ENCODE measurements around the gene UNCX. TPM values are rescaled to one million over a fixed set of nuclear protein-coding genes. Genes with fewer than 3 reads are reported as not detected.

UNCX gene
- total RNA-seq, 2 experiments from 2014 or later: not detected

- ATAC-seq (no peak), DNase-seq (no peak)
- ChIA-PET CTCF (interaction anchor here (0.5 kb wide), 1 partner anchor 301 kb away, joined by 5 read pairs; no protein-coding TSS in a partner anchor), POLR2A (no interaction called here)
- Mint-ChIP-seq H3K4me1 (peaks cover 20% of the 10 kb centered on the region), H3K9me3 (ENCODE audit: low read depth) (no peaks in the 10 kb centered on the region), H3K4me3 (no peak overlapping the region), H3K27ac (no peak overlapping the region), H3K27me3 (peaks cover 55% of the 10 kb centered on the region), H3K36me3 (ENCODE audit: low read depth) (no peaks in the 10 kb centered on the region)
- intact Hi-C loops (cut with DNase I, micrococcal nuclease): loop anchor here in 1 of 2 experiments (5.0 kb wide), 1 partner anchor 432 kb away; no protein-coding TSS in a partner anchor
Measured at GRCh38 chr7:1234881-1235500, 2.3 kb downstream of the UNCX start.

GRCh38 chr7:1235501-1236131 is 2.9 kb downstream of the UNCX start:
- POLR2A ChIA-PET: no interaction called here
- no peak overlapping the region for H3K27ac Mint-ChIP-seq
- peak; percentile 39 for DNase-seq
- no peaks in the 10 kb centered on the region for H3K36me3 Mint-ChIP-seq (ENCODE audit: low read depth)
- CTCF ChIA-PET: no interaction called here
- intact Hi-C loops (cut with DNase I, micrococcal nuclease): no loop called here
- no peak overlapping the region for H3K4me3 Mint-ChIP-seq
- H3K9me3 Mint-ChIP-seq (ENCODE audit: low read depth): no peaks in the 10 kb centered on the region
- peaks cover 59% of the 10 kb centered on the region for H3K27me3 Mint-ChIP-seq
- H3K4me1 Mint-ChIP-seq: peaks cover 20% of the 10 kb centered on the region
- ATAC-seq: peak; percentile 55

GRCh38 chr7:1236132-1236661 is 3.5 kb downstream of the UNCX start:
- DNase-seq: no peak
- no peak overlapping the region for H3K4me3 Mint-ChIP-seq
- ATAC-seq: no peak
- no peaks in the 10 kb centered on the region for H3K9me3 Mint-ChIP-seq (ENCODE audit: low read depth)
- POLR2A ChIA-PET: no interaction called here
- no peaks in the 10 kb centered on the region for H3K36me3 Mint-ChIP-seq (ENCODE audit: low read depth)
- intact Hi-C loops (cut with DNase I, micrococcal nuclease): no loop called here
- peaks cover 55% of the 10 kb centered on the region for H3K27me3 Mint-ChIP-seq
- CTCF ChIA-PET: no interaction called here
- H3K4me1 Mint-ChIP-seq: peaks cover 21% of the 10 kb centered on the region
- no peak overlapping the region for H3K27ac Mint-ChIP-seq

- H3K4me3 Mint-ChIP-seq: no peak overlapping the region
- no peak for ATAC-seq
- H3K36me3 Mint-ChIP-seq (ENCODE audit: low read depth): no peaks in the 10 kb centered on the region
- DNase-seq: no peak
- H3K27me3 Mint-ChIP-seq: peaks cover 53% of the 10 kb centered on the region
- H3K4me1 Mint-ChIP-seq: peaks cover 19% of the 10 kb centered on the region
- POLR2A ChIA-PET: no interaction called here
- no peaks in the 10 kb centered on the region for H3K9me3 Mint-ChIP-seq (ENCODE audit: low read depth)
- CTCF ChIA-PET: interaction anchor here (0.5 to 0.6 kb wide), 2 partner anchors 117 to 511 kb away, joined by 3 to 4 read pairs; no protein-coding TSS in a partner anchor
- no peak overlapping the region for H3K27ac Mint-ChIP-seq
- intact Hi-C loops (cut with DNase I, micrococcal nuclease): loop anchor here in 1 of 2 experiments (1.0 kb wide), 1 partner anchor 9 kb away; no protein-coding TSS in a partner anchor
Measured at GRCh38 chr7:1236831-1237701, 4.4 kb downstream of the UNCX start.

GRCh38 chr7:1237704-1238255 is 5.1 kb downstream of the UNCX start:
- Mint-ChIP-seq H3K36me3 (ENCODE audit: low read depth) (no peaks in the 10 kb centered on the region), H3K4me1 (peaks cover 17% of the 10 kb centered on the region), H3K27ac (no peak overlapping the region), H3K9me3 (ENCODE audit: low read depth) (no peaks in the 10 kb centered on the region), H3K27me3 (peaks cover 50% of the 10 kb centered on the region), H3K4me3 (no peak overlapping the region)
- DNase-seq (no peak), ATAC-seq (no peak)
- intact Hi-C loops (cut with DNase I, micrococcal nuclease): loop anchor here in 1 of 2 experiments (1.0 to 2.0 kb wide), 2 partner anchors 9 to 13 kb away; no protein-coding TSS in a partner anchor
- CTCF ChIA-PET: interaction anchor here (0.6 kb wide), 1 partner anchor 512 kb away, joined by 4 read pairs; no protein-coding TSS in a partner anchor
- POLR2A ChIA-PET: interaction anchor here (0.5 kb wide), 1 partner anchor 13 kb away, joined by 3 read pairs; no protein-coding TSS in a partner anchor

- Mint-ChIP-seq H3K27me3 (peaks cover 53% of the 10 kb centered on the region), H3K9me3 (ENCODE audit: low read depth) (no peaks in the 10 kb centered on the region), H3K27ac (no peak overlapping the region), H3K4me1 (peaks cover 17% of the 10 kb centered on the region), H3K4me3 (no peak overlapping the region), H3K36me3 (ENCODE audit: low read depth) (no peaks in the 10 kb centered on the region)
- CTCF ChIA-PET: interaction anchor here (1.8 kb wide), 1 partner anchor 10 kb away, joined by 9 read pairs; no protein-coding TSS in a partner anchor
- ATAC-seq: no peak
- no peak for DNase-seq
- intact Hi-C loops (cut with DNase I, micrococcal nuclease): loop anchor here in 1 of 2 experiments (2.0 kb wide), 1 partner anchor 14 kb away; no protein-coding TSS in a partner anchor
- POLR2A ChIA-PET: interaction anchor here (0.5 kb wide), 1 partner anchor 13 kb away, joined by 3 read pairs; no protein-coding TSS in a partner anchor
Measured at GRCh38 chr7:1238450-1238882, 5.8 kb downstream of the UNCX start.

- no peak for ATAC-seq
Measured at GRCh38 chr7:1238931-1239802, 6.5 kb downstream of the UNCX start.

GRCh38 chr7:1239803-1240516 is 7.3 kb downstream of the UNCX start:
- no peak for ATAC-seq
- Mint-ChIP-seq H3K4me1 (peaks cover 7% of the 10 kb centered on the region), H3K27ac (no peak overlapping the region), H3K36me3 (ENCODE audit: low read depth) (no peaks in the 10 kb centered on the region), H3K9me3 (ENCODE audit: low read depth) (no peaks in the 10 kb centered on the region), H3K27me3 (peaks cover 54% of the 10 kb centered on the region), H3K4me3 (no peak overlapping the region)
- POLR2A ChIA-PET: interaction anchor here (0.6 kb wide), 1 partner anchor 163 kb away, joined by 3 read pairs; no protein-coding TSS in a partner anchor
- CTCF ChIA-PET: interaction anchor here (0.7 to 1.8 kb wide), 2 partner anchors 10 to 12 kb away, joined by 3 to 9 read pairs; no protein-coding TSS in a partner anchor
- intact Hi-C loops (cut with DNase I, micrococcal nuclease): loop anchor here in 1 of 2 experiments (2.0 to 5.0 kb wide), 2 partner anchors 15 to 232 kb away; no protein-coding TSS in a partner anchor
- DNase-seq: no peak

More at GRCh38 chr7:1238931-1239802, 6.5 kb downstream of the UNCX start:
- DNase-seq: no peak
- Mint-ChIP-seq H3K9me3 (ENCODE audit: low read depth) (no peaks in the 10 kb centered on the region), H3K36me3 (ENCODE audit: low read depth) (no peaks in the 10 kb centered on the region), H3K27ac (no peak overlapping the region), H3K4me1 (peaks cover 15% of the 10 kb centered on the region), H3K4me3 (no peak overlapping the region), H3K27me3 (peaks cover 55% of the 10 kb centered on the region)
- intact Hi-C loops (cut with DNase I, micrococcal nuclease): loop anchor here in 1 of 2 experiments (2.0 kb wide), 1 partner anchor 14 kb away; no protein-coding TSS in a partner anchor
- POLR2A ChIA-PET: interaction anchor here (0.6 kb wide), 1 partner anchor 164 kb away, joined by 3 read pairs; no protein-coding TSS in a partner anchor
- CTCF ChIA-PET: interaction anchor here (0.7 to 1.8 kb wide), 2 partner anchors 9 to 11 kb away, joined by 3 to 9 read pairs; no protein-coding TSS in a partner anchor

- ChIA-PET POLR2A (no interaction called here), CTCF (interaction anchor here (0.6 kb wide), 1 partner anchor 210 kb away, joined by 4 read pairs; no protein-coding TSS in a partner anchor)
- Mint-ChIP-seq H3K4me1 (peaks cover 5% of the 10 kb centered on the region), H3K27me3 (peaks cover 55% of the 10 kb centered on the region), H3K36me3 (ENCODE audit: low read depth) (no peaks in the 10 kb centered on the region), H3K4me3 (no peak overlapping the region), H3K27ac (no peak overlapping the region), H3K9me3 (ENCODE audit: low read depth) (no peaks in the 10 kb centered on the region)
- DNase-seq: no peak
- intact Hi-C loops (cut with DNase I, micrococcal nuclease): loop anchor here in 1 of 2 experiments (5.0 kb wide), 1 partner anchor 232 kb away; no protein-coding TSS in a partner anchor
- ATAC-seq: no peak
Measured at GRCh38 chr7:1240517-1241257, 8.0 kb downstream of the UNCX start.
